AG09309 (cell line): ENCODE data around the gene CD300LB.

Experiments
- DNase-seq: peaks from one replicate; pipeline ENCODE4 v3.0.0-alpha.2; 2010; ENCODE audit warnings: low read depth
- H3K4me3 ChIP-seq: 2 replicates; pipeline ENCODE4 v1.5.1; 2011; ENCODE audit warnings: mild to moderate bottlenecking, low read depth, low read length, moderate library complexity; ENCODE audit not compliant: control insufficient read depth
- CTCF ChIP-seq: IDR thresholded peaks from 2 replicates; pipeline ENCODE4 v1.5.1; 2011; ENCODE audit warnings: mild to moderate bottlenecking, low read depth, low read length, inconsistent platforms; ENCODE audit not compliant: insufficient read depth, control insufficient read depth; ENCODE audit errors: missing control alignments

CD300LB gene

GRCh38 chr17:74536890-74537289, 5.6 kb upstream of the CD300LB start:
- DNase-seq: no peak
- no peak overlapping the region for H3K4me3 ChIP-seq
- no peak for TF ChIP-seq CTCF

DNA sequence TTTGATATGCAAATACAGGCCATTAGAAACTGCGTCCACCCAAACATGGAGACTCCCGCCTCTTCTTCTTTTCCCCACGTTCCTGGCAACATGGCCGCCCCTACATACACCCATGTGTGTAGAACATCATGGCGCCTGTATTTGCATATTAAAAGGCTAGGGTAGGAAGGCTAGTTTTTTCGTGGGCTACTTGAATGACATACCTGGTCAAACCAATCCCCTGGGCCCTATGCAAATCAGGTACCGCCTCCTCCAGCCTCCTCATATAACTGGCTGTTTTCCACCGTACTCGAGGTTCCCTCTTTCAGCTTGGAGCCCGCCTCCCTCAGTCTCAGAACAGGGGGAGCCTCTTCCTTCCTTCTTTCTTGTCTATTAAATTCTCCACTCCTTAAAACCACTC, 840 bp upstream of the CD300LB start:
- H3K4me3 ChIP-seq: no peak overlapping the region
- DNase-seq: no peak
- TF ChIP-seq CTCF: no peak

- DNase-seq: no peak
- no peak overlapping the region for H3K4me3 ChIP-seq
- TF ChIP-seq CTCF: no peak
Observed at GRCh38 chr17:74530831-74531150, 484 bp downstream of the CD300LB start.

GRCh38 chr17:74529243-74529642, 2.0 kb downstream of the CD300LB start:
- H3K4me3 ChIP-seq: no peak overlapping the region
- TF ChIP-seq CTCF: no peak
- no peak for DNase-seq

DNA sequence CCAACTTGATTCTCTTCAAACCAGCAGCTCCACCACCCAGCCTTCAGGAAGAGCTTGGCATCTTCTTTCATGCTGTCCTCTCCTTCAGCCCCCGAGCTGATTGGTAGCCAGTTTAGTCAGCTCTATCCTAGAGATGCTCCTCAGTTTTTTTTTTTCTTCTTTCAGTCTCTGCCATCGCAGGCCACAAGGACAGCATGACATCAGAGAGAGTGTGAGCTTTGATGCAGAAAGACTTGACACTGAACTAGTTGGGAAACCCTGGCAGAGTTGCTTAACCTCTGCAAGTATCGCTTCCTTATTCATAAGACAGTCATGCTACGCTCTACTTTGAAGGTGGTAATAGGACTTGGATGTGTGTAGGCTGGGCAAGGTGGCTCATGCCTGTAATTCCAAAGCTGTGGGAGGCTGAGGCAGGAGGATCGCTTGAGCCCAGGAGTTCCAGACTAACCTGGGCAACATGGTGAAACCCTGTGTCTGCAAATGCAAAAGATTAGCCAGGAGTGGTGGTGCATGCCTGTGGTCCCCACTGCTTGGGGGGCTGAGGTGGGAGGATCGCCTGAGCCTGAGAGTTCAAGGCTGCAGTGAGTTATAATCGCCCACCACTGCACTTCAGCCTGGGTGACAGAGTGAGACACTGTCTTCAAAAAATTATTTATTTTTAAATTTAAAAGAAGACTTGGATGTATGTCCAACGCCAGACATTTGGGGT, 2.6 kb downstream of the CD300LB start:
- DNase-seq: no peak
- TF ChIP-seq CTCF: no peak
- no peak overlapping the region for H3K4me3 ChIP-seq

GRCh38 chr17:74527756-74528155, 3.5 kb downstream of the CD300LB start:
- DNase-seq: no peak
- no peak for TF ChIP-seq CTCF

DNA sequence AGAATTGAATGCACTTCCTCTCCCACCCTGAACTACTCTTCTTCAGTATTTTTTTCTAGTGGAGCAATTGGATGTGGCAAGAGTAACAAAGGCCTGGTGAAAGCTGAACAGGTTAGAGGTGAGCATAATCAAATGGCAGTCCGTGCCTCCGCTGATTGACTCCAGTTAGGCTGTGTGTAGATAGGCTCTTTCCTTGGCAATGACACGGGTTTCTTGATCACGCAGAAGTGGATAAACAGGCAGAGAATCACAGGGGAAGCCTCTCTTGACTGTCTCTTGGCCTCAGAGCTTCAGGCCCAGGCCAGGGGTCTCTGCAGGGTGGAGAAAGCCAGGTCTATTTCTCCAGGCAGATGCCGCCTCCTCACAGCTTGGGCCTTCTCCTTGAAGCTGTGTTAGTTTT, 4.2 kb downstream of the CD300LB start:
- no peak overlapping the region for H3K4me3 ChIP-seq
- no peak for DNase-seq
- TF ChIP-seq CTCF: no peak

More at GRCh38 chr17:74527756-74528155, 3.5 kb downstream of the CD300LB start:
- H3K4me3 ChIP-seq: no peak overlapping the region
